ENCODE data around the gene TRIM74.
"Not testable (repeated sequence)": the region's sequence is repeated elsewhere in the genome, so short reads cannot be mapped to it uniquely, and the experiment has no call there.

Gene TRIM74

DNA sequence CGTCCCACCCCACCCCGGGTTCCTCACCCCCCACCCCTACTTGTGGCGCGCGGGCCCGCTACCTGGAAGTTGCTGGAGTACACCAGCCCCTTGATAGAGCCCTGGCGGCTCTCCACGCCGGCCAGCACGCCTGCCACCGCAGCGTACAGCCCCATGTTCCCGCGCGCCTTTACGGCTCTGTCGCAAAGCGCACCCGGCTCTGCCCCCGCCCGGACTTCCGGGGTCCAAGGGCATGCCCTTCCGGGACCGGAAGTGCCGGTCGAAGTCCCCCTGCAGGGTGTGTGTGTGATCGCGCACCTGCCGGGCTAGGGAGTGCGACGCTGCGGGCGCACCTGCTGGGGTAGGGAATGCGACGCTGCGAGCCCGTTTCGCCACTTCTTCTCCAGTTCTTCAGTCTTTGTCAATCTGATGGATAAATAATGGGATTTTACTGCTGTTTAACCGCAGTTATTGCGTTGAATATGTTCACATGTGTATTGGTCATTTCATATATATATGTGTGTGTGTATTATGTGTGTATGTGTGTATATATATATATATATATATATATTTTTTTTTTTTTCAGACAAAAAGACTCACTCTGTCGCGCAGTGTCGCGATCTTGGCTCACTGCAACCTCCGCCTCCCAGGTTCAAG is 14.6 kb downstream of the TRIM74 start:
- DNase-seq, result not testable (repeated sequence)

DNA sequence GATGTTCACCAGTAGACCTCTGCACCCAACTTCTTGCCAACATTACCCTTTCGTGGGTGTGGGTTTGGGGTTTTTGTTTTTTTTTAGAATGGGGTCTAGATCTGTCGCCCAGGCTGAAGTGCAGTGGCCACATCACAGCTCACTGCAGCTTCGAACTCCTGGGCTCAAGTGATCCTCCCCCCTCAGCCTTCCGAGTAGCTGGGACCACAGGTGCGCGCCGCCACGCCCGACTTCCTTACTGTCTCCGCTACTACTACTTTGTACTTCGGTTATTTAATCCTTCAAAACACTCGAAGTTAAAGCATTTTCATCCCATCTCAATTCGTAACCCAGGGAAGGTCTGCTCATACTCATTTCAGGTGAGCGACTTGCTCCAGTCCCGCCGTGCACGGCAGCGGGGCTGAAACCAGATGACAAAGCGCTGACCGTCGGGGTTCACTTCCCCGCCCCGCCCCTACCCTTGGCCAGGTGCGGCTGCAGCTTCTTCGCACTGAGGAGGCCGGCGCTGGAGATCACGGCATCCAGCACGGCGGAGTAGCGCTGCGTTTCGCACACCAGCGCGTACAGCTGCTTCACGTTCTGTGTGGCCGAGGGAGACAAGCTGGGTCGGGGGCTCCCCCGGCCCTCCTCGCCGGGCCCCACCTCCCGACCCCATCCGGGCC is 15.2 kb downstream of the TRIM74 start:
- DNase-seq, result not testable (repeated sequence)

DNA sequence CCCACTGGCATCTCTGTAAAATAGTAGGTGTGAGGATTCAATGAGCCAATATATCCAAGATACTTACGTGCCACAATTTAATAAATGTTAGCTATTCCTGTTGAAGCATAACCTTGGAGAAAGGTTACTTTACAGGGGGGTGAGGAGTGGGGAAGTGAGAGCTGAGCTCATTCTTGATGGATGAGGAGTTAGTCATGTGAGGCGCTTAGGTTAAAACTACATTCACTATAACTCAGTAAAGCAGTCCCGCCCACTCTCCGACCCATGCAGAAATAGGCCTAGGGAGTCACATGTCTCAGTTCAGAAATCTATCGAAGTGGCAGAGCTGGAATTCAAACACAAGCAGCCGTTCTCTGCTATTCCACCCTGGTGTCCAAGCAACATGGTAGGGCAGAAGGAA is 18.8 kb downstream of the TRIM74 start:
- DNase-seq, result not testable (repeated sequence)

DNA sequence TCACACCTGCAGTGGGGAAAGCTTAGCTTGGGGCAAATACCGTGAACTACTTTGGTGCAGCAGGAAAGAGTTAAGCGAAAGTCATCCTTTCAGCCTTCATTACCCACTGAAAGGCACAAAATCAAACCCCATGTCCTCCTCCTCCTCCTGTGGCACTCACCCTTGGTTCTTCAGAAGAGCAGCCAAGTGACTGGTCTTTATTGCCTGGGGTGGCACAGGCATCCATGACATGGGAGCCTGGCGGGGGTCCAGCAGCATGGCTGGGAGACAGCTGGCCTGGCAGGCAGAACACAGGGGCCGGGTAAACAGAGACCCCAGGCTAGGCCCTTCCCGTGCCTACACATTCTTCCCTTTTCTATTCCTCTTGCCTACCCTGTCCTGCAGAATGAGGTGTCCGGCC is 19.6 kb downstream of the TRIM74 start:
- DNase-seq, result not testable (repeated sequence)

DNA sequence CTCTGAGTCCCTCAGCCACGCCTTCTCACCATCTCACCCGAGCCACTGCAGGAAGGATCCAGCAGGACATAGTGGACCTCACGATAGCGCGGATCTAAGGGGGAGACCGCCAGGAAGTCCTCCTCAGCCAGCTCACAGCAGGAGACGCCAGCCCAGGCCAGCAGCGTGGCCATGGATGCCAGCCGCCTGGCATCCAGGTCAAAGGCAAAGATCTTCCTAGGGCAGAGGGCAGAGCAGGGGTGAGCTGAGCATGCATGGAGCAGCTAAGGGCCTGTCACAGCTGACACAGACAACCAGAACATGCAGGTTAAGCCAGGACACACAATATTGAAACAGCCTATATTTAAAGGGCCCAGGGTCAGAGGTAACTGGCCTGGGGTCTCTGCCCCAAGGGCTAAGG is 20.0 kb downstream of the TRIM74 start:
- DNase-seq, result not testable (repeated sequence)

DNA sequence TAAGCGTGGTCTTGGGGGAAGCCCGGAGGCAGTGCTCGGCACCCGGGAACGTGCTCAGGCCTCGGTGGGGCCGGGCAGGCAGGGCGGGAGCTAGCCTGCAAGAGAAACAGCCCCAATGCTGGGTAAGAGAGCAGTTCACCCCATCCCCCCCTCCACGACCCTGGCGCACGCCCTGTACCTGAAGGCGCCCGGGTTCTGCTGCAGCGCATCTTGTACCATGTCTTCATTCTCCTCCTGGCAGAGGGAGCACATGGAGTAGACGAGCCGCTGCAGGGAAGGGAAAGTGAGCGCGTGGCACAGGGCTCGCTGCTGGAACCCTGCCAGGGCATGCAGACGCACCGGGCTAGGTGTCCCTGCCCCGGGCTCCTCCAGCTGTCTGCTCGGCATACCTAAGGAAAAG is 20.6 kb downstream of the TRIM74 start:
- not testable (repeated sequence) for DNase-seq

DNA sequence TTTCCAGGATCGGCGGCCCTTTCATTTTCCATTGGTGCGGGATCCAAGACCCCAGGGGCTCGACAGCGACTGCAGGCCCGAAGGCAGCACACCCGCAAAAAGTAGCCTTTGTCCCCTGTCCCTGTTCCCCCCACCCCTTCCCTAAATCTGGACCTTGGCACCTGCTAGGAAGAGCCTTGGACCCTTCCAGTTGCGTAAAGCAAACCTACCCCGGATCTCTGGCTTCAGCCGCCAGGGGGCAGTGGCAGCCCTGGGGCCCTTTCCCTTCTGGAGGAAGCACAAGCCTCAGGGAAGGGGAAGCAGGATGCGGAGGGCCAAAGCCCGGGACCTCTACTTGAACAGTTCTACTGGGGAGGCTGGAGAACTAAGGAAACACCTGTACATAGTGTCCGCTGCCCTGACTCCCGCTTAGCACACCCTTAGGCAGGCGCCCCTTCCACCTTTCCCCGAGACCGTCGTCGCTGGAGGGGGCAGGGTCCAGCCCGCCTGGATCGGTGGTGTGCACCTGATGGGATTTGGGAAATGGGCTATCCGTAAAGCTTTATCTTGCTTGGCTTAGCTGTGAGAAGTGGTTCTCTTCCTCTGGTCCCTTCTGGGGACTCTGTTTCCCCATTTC is 23.0 kb downstream of the TRIM74 start:
- not testable (repeated sequence) for DNase-seq

DNA sequence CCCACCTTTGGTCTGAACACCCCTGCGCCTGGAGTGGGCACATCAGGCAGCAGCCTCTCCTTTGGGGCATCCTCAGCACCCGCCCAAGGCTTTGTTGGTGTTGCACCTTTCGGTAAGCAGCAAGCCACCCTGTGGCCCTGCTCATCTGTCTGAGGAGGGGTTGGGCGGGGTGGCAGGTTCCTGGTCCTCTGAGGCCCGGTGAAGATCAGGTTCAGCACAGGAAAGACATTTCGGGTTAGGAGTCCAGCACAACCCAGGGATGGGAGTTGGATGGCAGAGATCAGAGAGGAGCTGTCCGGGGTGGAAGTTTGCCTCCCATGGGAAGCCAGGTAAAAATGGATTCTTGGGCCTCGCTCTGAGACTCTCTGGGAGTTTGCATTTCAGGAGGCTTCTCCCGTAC is 23.7 kb downstream of the TRIM74 start:
- DNase-seq, result not testable (repeated sequence)

DNA sequence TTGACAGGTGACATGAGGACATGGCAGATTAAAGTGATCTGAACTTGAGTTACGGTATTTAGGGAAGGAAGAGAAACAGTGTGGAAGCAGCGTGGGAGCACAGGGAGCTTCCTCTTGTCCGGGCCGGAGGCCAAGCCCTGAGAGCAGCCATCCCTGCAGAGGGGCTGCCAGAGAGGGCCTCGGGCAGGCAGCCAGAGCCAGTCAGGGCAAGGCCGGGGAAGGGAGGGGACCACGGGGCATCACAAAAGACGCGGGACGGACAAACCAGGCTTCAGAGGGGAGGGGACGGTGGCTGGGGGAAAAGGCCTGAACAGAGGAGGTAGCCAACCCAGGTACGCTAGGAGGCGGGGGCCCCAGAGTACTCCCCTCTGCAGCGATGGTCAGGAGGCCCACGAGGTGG is 24.3 kb downstream of the TRIM74 start:
- not testable (repeated sequence) for DNase-seq

DNA sequence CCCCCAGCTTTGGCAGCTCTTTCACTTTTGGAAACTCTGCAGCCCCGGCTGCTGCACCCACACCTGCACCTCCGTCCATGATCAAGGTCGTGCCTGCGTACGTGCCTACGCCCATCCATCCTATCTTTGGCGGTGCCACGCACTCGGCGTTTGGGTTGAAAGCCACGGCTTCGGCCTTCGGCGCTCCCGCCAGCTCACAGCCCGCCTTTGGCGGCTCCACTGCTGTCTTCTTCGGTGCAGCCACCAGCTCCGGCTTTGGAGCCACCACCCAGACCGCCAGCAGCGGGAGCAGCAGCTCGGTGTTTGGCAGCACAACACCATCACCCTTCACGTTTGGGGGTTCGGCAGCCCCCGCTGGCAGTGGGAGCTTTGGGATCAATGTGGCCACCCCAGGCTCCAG is 26.3 kb downstream of the TRIM74 start:
- not testable (repeated sequence) for DNase-seq

DNA sequence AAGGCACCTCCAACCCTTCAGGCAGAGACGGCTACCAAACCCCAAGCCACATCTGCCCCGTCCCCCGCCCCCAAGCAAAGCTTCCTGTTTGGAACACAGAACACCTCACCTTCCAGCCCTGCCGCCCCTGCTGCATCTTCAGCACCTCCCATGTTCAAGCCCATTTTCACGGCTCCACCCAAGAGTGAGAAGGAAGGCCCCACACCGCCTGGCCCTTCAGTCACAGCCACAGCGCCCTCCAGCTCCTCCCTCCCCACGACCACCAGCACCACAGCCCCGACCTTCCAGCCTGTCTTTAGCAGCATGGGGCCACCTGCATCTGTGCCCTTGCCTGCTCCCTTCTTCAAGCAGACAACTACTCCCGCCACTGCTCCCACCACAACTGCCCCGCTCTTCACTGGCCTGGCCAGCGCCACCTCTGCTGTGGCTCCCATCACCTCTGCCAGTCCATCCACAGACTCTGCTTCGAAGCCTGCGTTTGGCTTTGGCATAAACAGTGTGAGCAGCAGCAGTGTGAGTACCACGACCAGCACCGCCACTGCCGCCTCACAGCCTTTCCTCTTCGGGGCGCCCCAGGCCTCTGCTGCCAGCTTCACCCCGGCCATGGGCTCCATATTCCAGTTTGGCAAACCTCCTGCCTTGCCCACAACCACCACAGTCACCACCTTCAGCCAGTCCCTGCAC is 27.1 kb downstream of the TRIM74 start:
- not testable (repeated sequence) for DNase-seq

DNA sequence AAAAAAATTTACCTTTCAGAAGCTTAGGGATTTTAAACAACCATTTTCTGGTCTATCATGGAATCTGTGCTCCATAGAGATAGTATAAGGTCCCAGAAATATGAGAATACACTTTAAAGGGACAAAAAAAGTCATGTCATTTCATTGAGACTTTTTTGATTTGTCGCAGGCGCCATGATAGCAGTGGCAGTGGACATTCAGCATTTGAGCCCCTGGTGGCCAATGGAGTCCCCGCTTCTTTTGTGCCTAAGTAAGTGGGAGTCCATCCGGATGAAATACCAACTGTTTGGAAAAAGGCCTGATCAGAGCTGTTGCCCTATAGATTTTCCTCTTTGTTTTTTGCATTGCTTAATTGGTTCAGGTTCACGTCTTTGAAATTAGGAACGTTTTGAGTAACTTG is 41.0 kb downstream of the TRIM74 start:
- DNase-seq, result not testable (repeated sequence)

DNA sequence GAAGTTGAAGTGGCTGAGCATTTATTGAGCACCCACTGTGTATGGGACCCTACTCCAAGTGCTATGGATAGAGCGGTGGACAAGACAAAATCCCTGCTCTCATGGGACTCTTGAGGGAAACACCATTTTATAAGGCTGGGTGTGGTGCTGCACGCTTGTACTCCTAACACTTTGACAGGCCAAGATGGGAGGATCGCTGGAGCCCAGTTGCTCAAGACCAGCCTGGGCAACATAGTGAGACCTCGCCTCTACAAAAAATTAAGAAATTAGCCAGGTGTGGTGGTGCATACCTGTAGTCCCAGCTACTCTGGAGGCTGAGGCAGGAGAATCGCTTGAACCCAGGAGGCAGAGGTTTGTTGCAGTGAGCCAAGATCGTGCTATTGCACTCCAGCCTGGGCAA is 41.5 kb downstream of the TRIM74 start:
- not testable (repeated sequence) for DNase-seq

DNA sequence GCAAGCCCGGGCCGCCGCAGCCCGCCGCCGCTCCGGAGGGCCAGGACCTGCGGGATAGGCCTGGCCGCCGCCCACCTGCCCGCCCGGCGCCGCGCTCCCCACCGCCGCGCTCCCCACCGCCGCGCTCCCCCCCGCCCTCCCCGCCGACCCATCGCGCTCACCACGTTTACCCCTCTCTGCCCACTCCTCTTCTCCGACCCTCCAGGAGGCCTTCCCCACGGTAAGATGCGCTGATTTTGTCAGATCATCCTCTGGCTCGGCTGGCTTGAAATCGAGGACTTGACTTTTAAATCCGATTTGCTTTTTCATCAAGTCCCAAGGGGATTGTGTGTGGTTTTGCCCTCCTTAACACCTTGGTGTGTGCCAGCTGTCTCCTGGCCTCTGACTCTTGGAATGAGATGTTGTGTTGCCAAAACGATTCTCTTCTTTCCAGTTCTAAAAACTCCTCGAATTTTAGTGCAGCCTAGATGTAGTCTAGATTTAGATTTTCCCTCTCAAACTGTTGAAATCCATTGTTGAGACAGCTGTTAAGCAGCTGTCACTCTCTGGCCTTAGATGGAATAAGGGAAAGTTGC is 43.6 kb downstream of the TRIM74 start:
- peak; percentile 65 for DNase-seq

DNA sequence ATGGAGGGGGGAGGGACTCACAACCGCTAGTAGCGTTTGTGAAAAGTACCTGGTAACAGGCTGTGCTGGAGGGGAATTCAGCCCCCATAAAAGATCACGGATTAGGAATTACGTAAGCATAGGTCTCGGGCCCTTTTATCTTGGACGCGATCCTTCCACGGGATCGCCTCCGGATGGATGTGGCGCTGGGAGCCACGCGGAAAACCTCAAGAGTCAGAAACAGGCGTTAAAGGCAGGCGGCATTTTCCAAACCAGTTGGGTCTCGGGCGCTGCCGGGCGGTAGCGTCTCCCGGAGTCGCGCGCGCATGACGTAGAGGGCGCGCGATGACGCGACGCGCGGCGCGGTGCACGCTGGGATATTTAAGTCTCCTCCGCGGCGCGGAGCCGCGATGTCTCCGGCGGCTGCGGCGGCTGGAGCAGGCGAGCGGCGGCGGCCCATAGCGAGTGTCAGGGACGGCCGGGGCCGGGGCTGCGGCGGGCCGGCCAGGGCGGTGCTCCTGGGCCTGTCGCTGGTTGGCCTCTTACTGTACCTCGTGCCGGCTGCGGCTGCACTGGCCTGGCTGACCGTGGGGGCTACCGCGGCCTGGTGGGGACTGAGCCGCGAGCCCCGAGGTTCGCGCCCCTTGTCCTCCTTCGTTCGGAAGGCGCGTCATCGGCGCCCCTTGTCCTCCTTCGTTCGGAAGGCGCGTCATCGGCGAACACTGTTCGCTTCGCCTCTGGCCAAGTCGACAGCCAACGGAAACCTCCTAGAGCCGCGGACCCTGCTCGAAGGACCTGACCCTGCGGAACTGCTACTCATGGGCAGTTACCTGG is 44.3 kb downstream of the TRIM74 start, which contains the start of gene POM121:
TSS of gene POM121 (plus strand) at position 363 of the 813 bp plus-strand sequence. CDS start at position 390, 27 bp downstream.
- DNase-seq, result peak; percentile 96

DNA sequence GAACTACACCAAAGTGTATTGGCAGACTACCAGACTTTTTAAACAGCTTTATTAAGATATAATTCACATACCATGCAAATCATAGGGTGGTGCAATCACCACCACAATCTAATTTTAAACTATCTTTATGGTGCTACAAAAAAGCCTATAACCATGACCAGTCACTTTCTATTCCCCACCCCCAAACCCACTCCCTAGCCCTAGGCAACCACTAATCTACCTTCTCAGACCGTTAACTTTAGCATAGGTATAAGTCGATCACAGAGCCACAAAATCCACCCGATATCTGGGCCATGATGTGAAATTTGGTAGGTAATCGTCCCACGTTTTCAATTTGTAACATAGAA is 44.9 kb downstream of the TRIM74 start:
- no peak for DNase-seq

DNA sequence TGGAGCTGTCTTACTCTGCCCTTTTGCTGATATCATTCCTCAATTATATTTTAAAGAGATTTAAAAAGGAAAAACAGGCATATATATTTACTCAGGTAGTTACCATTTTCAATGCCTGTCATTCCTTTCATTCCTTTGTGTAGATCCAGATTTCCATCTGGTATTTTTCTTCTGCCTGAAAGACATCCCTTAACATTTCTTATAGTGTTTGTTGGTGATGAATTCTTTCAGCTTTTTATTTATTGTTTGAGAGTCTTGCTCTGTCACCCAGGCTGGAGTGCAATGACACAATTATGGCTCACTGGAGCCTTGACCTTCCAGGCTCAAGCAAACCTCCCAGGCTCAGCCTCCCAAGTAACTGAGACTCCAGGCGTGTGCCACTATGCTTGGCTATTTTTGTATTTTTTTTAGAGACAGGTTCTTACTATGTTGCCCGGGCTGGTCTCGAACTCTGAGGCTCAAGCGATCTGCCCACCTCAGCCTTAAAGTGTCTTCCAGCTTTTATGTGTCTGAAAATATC is 50.0 kb downstream of the TRIM74 start:
- no peak for DNase-seq

DNA sequence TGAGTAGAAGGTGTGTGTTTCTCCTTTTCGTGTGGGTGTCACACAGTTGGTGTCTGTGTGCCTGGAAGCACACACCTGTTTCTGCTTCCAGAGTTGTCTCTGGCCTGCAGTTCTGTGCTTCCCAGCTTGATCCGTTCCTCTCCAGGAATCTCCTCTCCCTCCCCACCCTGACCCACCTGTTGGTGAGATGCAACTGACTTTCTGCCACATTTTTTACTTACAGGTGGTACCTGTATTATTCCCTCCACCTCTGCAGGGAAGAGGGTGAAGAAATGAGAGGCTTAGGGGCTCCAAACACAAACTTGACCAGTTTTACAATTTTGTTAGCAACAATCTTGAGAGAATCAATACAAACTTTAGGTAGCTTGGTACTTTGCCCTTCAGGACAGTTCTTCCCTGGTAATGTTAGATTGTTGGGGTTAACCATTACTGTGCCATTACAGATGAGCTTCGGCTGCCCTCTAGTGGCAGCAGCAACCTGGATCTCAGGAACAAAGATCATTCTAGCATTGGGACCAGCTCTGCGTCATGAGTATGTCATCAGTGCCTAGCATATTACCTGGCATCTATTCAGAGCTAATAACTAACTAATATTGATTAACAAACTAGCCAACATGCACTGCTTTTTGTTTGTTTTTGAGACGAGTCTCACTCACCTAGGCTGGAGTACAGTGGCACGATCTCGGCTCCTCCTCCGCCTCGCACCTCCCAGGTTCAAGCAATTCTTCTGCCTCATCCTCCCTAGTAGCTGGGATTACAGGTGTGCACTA is 54.3 kb downstream of the TRIM74 start:
- DNase-seq, result peak; percentile 62

DNA sequence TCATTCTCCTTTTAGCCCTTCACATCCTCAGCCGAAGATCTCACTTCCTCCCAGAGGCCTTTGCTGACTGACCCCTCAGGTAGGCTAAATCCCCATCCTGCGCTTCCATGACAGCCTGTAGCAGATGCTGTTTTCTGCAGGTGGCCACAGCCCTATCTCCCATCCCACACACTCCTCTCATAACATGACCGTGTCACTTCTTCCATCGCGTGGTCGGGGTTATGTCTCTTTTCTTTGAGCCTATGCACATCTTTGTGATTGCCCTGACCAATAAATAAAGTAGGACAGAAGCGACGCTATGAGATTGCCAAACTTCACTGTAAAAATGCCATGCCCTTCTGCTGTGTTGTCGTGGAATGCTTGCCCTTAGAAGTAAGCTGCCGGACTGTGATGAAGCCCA is 55.5 kb downstream of the TRIM74 start:
- DNase-seq, result not testable (repeated sequence)

DNA sequence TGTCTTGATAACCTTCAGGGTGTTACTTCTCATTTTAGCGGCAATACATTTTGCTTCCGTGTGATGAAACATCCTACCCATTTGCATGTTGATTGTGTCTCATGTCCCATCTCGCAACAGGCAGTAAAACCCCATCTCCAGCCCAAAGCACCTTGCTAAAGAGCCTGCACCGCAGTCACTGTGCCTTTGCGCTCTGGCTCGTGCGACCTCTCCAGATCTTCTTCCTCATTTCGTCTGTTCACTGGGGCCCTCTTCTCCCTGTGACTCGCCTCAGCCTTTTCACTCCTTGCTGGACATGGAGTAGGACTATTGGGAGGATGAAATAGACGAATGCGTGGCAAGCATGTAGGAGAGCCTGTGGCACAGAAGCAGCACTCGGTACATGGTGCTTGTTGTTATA is 57.9 kb downstream of the TRIM74 start:
- not testable (repeated sequence) for DNase-seq

Data from eye (tissue), 1 donor.